DOHH2 (cell line): ENCODE results near the gene CLN6.

Experiments used
- EZH2phosphoT487 ChIP-seq: fragments of 200-600 bp; sonication (generic); IDR thresholded peaks from 2 replicates; pipeline ENCODE4 v1.6.1; 2017; ENCODE audit warnings: borderline replicate concordance, mild to moderate bottlenecking, antibody characterized with exemption, low read length, moderate library complexity, mixed read lengths
- TF ChIP-seq, protein P1 (sequence below): fragments of 200-600 bp; sonication (generic); IDR thresholded peaks from one replicate; pipeline ENCODE4 v1.5.1; 2014; ENCODE audit warnings: antibody characterized with exemption, mild to moderate bottlenecking, low read depth, low read length; ENCODE audit not compliant: poor library complexity, severe bottlenecking

GRCh38 chr15:68188647-68189046, 40.9 kb downstream of the CLN6 start:
- TF ChIP-seq, protein P1, sequence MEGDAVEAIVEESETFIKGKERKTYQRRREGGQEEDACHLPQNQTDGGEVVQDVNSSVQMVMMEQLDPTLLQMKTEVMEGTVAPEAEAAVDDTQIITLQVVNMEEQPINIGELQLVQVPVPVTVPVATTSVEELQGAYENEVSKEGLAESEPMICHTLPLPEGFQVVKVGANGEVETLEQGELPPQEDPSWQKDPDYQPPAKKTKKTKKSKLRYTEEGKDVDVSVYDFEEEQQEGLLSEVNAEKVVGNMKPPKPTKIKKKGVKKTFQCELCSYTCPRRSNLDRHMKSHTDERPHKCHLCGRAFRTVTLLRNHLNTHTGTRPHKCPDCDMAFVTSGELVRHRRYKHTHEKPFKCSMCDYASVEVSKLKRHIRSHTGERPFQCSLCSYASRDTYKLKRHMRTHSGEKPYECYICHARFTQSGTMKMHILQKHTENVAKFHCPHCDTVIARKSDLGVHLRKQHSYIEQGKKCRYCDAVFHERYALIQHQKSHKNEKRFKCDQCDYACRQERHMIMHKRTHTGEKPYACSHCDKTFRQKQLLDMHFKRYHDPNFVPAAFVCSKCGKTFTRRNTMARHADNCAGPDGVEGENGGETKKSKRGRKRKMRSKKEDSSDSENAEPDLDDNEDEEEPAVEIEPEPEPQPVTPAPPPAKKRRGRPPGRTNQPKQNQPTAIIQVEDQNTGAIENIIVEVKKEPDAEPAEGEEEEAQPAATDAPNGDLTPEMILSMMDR = no peak
- TF ChIP-seq EZH2phosphoT487 = no peak
